Activated CD4-positive, alpha-beta T cell treated with anti-CD3 and anti-CD28 coated beads, Interleukin-2, amount 10 ng/mL, durations not matched to agents 24 days and 14 days (primary cell): ENCODE data around the gene PSTPIP2. TPM values are rescaled to one million over a fixed set of nuclear protein-coding genes. Genes with fewer than 3 reads are reported as not detected.
"Not testable (repeated sequence)": the region's sequence is repeated elsewhere in the genome, so short reads cannot be mapped to it uniquely, and the experiment has no call there.

Experiments
- DNase-seq: peaks from one replicate; pipeline ENCODE4 v3.0.0; 2022
- H3K27ac Mint-ChIP-seq: one replicate; pipeline ENCODE4 v1.8.0; 2022; ENCODE audit warnings: mild to moderate bottlenecking, mixed read lengths
- H3K27me3 Mint-ChIP-seq: one replicate; pipeline ENCODE4 v1.8.0; 2022; ENCODE audit warnings: mixed read lengths
- H3K36me3 Mint-ChIP-seq: one replicate; pipeline ENCODE4 v1.8.0; 2022; ENCODE audit warnings: low read depth, mild to moderate bottlenecking, mixed read lengths
- H3K4me1 Mint-ChIP-seq: one replicate; pipeline ENCODE4 v1.8.0; 2021; ENCODE audit warnings: mixed read lengths
- H3K4me3 Mint-ChIP-seq: one replicate; pipeline ENCODE4 v1.8.0; 2022; ENCODE audit warnings: mild to moderate bottlenecking, moderate library complexity, mixed read lengths
- H3K9me3 Mint-ChIP-seq: one replicate; pipeline ENCODE4 v1.8.0; 2021; ENCODE audit warnings: mixed read lengths
- intact Hi-C: fragments of 100-400 bp; cut with micrococcal nuclease; formaldehyde crosslinking; loops from one replicate; pipeline ENCODE4 v1.15.1; 2023
- total RNA-seq: library from RNA; stranded (reverse); gene quantifications from 2 replicates; pipeline ENCODE4 v1.2.3, GENCODE V29; 2022

Gene PSTPIP2
- total RNA-seq, 1 donor from 2014 or later: 29.2 TPM

DNA sequence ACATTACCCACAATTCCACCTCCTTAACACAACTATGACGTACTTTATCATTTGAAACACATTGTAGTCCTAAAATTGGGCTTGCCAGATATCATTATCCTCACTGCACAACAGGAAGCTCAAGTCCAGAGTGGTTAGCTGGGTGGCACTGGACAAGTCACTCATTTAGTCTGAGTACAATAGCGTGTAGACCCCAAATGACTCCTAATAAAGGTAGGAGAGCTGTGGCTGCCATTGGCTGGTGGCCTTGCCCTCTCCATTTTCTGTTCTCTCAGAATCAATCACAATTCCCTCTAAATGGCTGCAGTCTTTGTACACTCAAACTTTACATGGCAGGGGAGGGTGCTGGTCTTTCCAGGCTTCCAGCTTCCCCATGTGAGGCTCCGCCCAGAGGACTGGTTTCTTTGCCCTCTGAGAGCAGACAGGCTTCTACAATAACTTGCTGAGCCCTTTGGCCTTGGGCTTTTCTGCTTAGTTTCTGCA is 11.7 kb downstream of the PSTPIP2 start:
- Mint-ChIP-seq H3K4me1 (peaks cover 15% of the 10 kb centered on the region), H3K4me3 (no peak overlapping the region), H3K27me3 (no peaks in the 10 kb centered on the region), H3K9me3 (no peaks in the 10 kb centered on the region), H3K27ac (no peak overlapping the region), H3K36me3 (no peaks in the 10 kb centered on the region)
- no peak for DNase-seq
- intact Hi-C loops: no loop called here

- Mint-ChIP-seq H3K27me3 (no peaks in the 10 kb centered on the region), H3K4me3 (peak overlapping the region; percentile 62), H3K27ac (peak overlapping the region; percentile 55), H3K36me3 (no peaks in the 10 kb centered on the region), H3K9me3 (peaks cover 6% of the 10 kb centered on the region), H3K4me1 (peaks cover 32% of the 10 kb centered on the region)
- intact Hi-C loops: loop anchor here (2.0 to 5.0 kb wide), 2 partner anchors 15 to 44 kb away; no protein-coding TSS in a partner anchor
- DNase-seq: no peak
Observed at GRCh38 chr18:46055838-46056230, 16.2 kb downstream of the PSTPIP2 start.

GRCh38 chr18:46054956-46055837 is 16.9 kb downstream of the PSTPIP2 start:
- H3K27me3 Mint-ChIP-seq: no peaks in the 10 kb centered on the region
- peak overlapping the region; percentile 62 for H3K4me3 Mint-ChIP-seq
- H3K36me3 Mint-ChIP-seq: no peaks in the 10 kb centered on the region
- H3K4me1 Mint-ChIP-seq: peaks cover 32% of the 10 kb centered on the region
- H3K27ac Mint-ChIP-seq: peak overlapping the region; percentile 55
- peaks cover 6% of the 10 kb centered on the region for H3K9me3 Mint-ChIP-seq
- no peak for DNase-seq
- intact Hi-C loops: loop anchor here (2.0 to 5.0 kb wide), 2 partner anchors 16 to 43 kb away; no protein-coding TSS in a partner anchor

GRCh38 chr18:46053368-46054095 is 18.5 kb downstream of the PSTPIP2 start:
- Mint-ChIP-seq H3K36me3 (no peaks in the 10 kb centered on the region), H3K4me1 (peaks cover 32% of the 10 kb centered on the region), H3K27ac (no peak overlapping the region), H3K4me3 (no peak overlapping the region), H3K27me3 (no peaks in the 10 kb centered on the region), H3K9me3 (peaks cover 6% of the 10 kb centered on the region)
- intact Hi-C loops: loop anchor here (2.0 kb wide), 1 partner anchor 17 kb away; no protein-coding TSS in a partner anchor
- DNase-seq: no peak

- Mint-ChIP-seq H3K27me3 (no peaks in the 10 kb centered on the region), H3K27ac (no peak overlapping the region), H3K4me3 (no peak overlapping the region), H3K4me1 (peaks cover 34% of the 10 kb centered on the region), H3K36me3 (no peaks in the 10 kb centered on the region), H3K9me3 (peaks cover 6% of the 10 kb centered on the region)
- no peak for DNase-seq
- intact Hi-C loops: no loop called here
Observed at GRCh38 chr18:46051731-46052461, 20.2 kb downstream of the PSTPIP2 start.

DNA sequence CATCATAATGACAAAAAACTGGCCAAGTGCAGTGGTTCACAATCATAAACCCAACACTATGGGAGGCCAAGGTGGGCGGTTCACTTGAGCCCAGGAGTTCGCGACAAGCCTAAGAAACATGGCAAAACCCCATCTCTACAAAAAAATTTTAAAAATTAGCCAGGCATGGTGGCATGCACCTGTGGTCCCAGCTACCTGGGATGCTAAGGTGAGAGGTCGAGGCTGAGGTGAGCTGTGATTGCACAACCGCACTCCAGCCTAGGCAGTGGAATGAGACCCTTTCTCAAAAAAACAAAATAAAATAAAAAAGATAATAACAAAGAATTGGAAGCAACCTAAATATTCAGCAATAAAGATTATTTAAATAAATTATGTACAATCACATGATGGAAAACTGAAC is 21.8 kb downstream of the PSTPIP2 start:
- no peak for DNase-seq
- intact Hi-C loops: no loop called here
- peaks cover under 1% of the 10 kb centered on the region for H3K36me3 Mint-ChIP-seq
- H3K27me3 Mint-ChIP-seq: no peaks in the 10 kb centered on the region
- H3K27ac Mint-ChIP-seq: no peak overlapping the region
- no peak overlapping the region for H3K4me3 Mint-ChIP-seq
- H3K4me1 Mint-ChIP-seq: peaks cover 22% of the 10 kb centered on the region
- peaks cover 6% of the 10 kb centered on the region for H3K9me3 Mint-ChIP-seq

GRCh38 chr18:46048641-46049040 is 23.4 kb downstream of the PSTPIP2 start:
- no peak overlapping the region for H3K27ac Mint-ChIP-seq
- H3K4me3 Mint-ChIP-seq: no peak overlapping the region
- peaks cover 17% of the 10 kb centered on the region for H3K4me1 Mint-ChIP-seq
- H3K9me3 Mint-ChIP-seq: peaks cover 2% of the 10 kb centered on the region
- intact Hi-C loops: no loop called here
- no peaks in the 10 kb centered on the region for H3K27me3 Mint-ChIP-seq
- no peak for DNase-seq
- H3K36me3 Mint-ChIP-seq: peaks cover 2% of the 10 kb centered on the region

DNA sequence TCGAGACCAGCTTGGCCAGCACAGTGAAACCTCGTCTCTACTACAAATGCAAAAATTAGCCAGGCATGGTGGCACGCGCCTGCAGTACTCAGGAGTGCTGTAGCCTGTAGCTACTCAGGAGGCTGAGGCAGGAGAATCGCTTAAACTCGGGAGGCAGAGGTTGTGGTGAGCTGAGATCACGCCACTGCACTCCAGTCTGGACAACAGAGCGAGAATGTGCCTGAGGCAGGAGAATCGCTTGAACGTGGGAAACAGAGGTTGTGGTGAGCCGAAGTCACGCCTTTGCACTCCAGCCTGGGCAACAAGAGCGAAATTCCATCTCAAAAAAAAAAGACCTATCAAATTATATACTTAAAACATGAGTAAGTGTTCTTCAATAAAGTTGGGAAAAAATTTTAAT is 24.7 kb downstream of the PSTPIP2 start:
- not testable (repeated sequence) for H3K4me3 Mint-ChIP-seq, H3K9me3 Mint-ChIP-seq, DNase-seq

GRCh38 chr18:46046688-46047087 is 25.4 kb downstream of the PSTPIP2 start:
- Mint-ChIP-seq H3K27ac (no peak overlapping the region), H3K36me3 (peaks cover 2% of the 10 kb centered on the region), H3K9me3 (no peaks in the 10 kb centered on the region)

More for the DNA sequence above, 24.7 kb downstream of the PSTPIP2 start:
- intact Hi-C loops, H3K27me3 Mint-ChIP-seq, H3K36me3 Mint-ChIP-seq, H3K27ac Mint-ChIP-seq: not testable (repeated sequence)
- peaks cover 18% of the 10 kb centered on the region for H3K4me1 Mint-ChIP-seq

DNA sequence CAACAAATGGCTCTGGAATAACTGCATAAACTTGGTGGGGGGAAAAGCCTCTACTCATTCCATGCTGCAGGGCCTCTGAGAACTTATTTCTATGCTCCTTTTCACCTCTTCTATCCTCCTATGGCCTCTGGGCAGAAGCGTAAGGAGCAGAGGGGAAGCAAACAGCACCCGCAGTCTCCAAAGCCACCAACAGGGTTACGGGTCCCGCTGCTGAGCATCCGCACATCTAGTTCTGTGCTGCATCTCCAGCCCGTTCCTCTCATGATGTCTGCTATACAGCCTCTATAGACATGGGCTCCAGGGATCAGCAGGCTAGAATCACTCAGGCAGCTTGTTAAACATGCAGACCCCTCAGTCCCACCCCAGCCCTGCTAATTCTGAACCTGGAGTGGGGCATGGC is 25.9 kb downstream of the PSTPIP2 start:
- H3K36me3 Mint-ChIP-seq: peaks cover 2% of the 10 kb centered on the region
- intact Hi-C loops: no loop called here
- H3K4me1 Mint-ChIP-seq: peaks cover 22% of the 10 kb centered on the region
- DNase-seq: no peak
- H3K27ac Mint-ChIP-seq: no peak overlapping the region
- no peaks in the 10 kb centered on the region for H3K27me3 Mint-ChIP-seq
- H3K4me3 Mint-ChIP-seq: no peak overlapping the region
- no peaks in the 10 kb centered on the region for H3K9me3 Mint-ChIP-seq

More at GRCh38 chr18:46046688-46047087, 25.4 kb downstream of the PSTPIP2 start:
- Mint-ChIP-seq H3K4me1 (peaks cover 22% of the 10 kb centered on the region), H3K4me3 (no peak overlapping the region), H3K27me3 (no peaks in the 10 kb centered on the region)
- intact Hi-C loops: no loop called here
- DNase-seq: no peak

DNA sequence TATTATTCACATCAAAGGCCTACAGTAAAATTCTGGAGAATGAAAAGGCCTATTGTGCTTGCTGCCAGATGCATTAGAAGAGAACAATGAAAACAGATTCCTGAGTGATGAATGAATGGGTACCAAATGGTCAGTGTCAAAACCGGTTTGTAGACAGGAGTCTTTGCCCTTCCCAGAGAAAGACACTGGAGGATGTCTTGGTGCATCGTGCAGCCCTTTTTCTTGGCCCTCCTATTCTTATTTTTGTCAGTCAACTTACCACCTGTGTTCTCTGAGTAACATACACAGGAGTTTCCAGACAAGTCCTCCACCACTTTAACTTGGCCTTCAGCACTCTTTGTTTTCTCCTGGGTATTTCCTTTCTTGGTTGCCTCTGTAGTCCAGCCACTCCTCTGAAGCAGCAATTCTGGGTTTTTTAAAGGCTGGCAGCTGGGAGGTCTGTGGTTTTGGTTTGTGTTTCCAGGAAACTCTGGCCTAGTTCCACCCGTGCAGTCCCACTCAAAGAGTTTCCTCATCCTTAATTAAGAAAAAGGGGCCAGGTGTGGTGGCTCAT is 29.4 kb downstream of the PSTPIP2 start:
- Mint-ChIP-seq H3K4me3 (peak overlapping the region; percentile 66), H3K9me3 (peaks cover 3% of the 10 kb centered on the region), H3K4me1 (peaks cover 33% of the 10 kb centered on the region), H3K27me3 (no peaks in the 10 kb centered on the region), H3K27ac (peak overlapping the region; percentile 52), H3K36me3 (peaks cover 9% of the 10 kb centered on the region)
- intact Hi-C loops: loop anchor here (2.0 kb wide), 1 partner anchor 14 kb away; no protein-coding TSS in a partner anchor
- peak; percentile 82 for DNase-seq

DNA sequence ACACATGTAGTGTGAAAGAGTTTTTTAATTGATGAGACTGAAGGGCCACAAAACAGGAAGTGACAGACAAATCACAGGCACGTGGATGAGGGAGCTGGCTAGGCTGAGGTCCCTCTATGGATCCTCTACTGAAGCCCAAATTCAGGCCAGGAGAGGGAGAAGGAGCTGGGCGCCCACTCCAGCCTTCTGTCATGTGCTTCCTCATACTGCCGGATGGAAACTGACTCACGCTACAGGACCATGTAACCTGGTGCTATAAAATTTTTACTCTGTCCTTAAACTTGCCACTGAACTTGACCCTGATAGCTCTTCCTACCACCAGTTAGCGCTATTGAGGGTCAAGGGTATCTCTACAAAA is 31.3 kb downstream of the PSTPIP2 start:
- Mint-ChIP-seq H3K27me3 (no peaks in the 10 kb centered on the region), H3K27ac (peak overlapping the region; percentile 12), H3K4me3 (peak overlapping the region; percentile 42), H3K36me3 (peaks cover 9% of the 10 kb centered on the region), H3K4me1 (peaks cover 33% of the 10 kb centered on the region), H3K9me3 (peaks cover 3% of the 10 kb centered on the region)
- intact Hi-C loops: no loop called here
- peak; percentile 54 for DNase-seq

- peaks cover 3% of the 10 kb centered on the region for H3K9me3 Mint-ChIP-seq
- intact Hi-C loops: no loop called here
- H3K4me3 Mint-ChIP-seq: no peak overlapping the region
- peaks cover 11% of the 10 kb centered on the region for H3K36me3 Mint-ChIP-seq
- H3K27ac Mint-ChIP-seq: peak overlapping the region; percentile 23
- H3K27me3 Mint-ChIP-seq: no peaks in the 10 kb centered on the region
- peak; percentile 55 for DNase-seq
- H3K4me1 Mint-ChIP-seq: peaks cover 33% of the 10 kb centered on the region
Observed at GRCh38 chr18:46040033-46040746, 31.9 kb downstream of the PSTPIP2 start.
